Measurements from ENCODE around the gene SLC9A9. TPM values are rescaled to one million over a fixed set of nuclear protein-coding genes. Genes with fewer than 3 reads are reported as not detected.
"Not testable (repeated sequence)": the region's sequence is repeated elsewhere in the genome, so short reads cannot be mapped to it uniquely, and the experiment has no call there.

The SLC9A9 gene
- total and polyA plus RNA-seq, 2 donors = 20.5 to 21.2 TPM

DNA sequence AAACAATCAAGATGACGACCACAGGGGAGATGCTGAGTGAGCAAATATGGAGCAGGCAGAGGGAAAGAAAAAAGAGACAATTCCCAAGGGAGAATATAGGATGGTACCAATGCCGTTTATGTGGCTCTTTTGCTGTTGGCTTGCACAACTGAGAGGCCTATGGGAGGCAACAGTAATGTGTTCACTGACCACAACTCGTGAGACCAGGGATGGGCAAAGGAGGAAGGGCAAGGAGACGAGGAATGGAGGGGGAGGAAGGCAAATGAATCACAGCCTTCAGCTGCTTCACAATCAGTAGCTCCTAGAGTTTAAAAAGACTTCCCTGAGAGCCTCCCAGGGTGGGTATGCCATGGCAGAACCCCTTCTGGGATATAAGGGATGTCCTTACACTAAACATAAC lies 131.5 kb downstream of the SLC9A9 start:
- no peak for DNase-seq (ENCODE audit: low read depth in 6 of 9, low spot score in 9 of 9)
- H3K27me3 ChIP-seq (ENCODE audit: control insufficient read depth in 2 of 2, insufficient read depth in 1 of 2, low read length in 1 of 2) = no peaks in the 10 kb centered on the region
- H3K9me3 ChIP-seq (ENCODE audit: control insufficient read depth in 2 of 2, insufficient read depth in 1 of 2, low read length in 1 of 2) = no peaks in the 10 kb centered on the region
- H3K27ac ChIP-seq (ENCODE audit: low read depth in 1 of 2, low read length in 1 of 2) = no peak overlapping the region
- no peaks in the 10 kb centered on the region for H3K36me3 ChIP-seq (ENCODE audit: control insufficient read depth in 2 of 2, insufficient read depth in 2 of 2, low read length in 1 of 2)
- peaks cover 0 to 4% of the 10 kb centered on the region in 2 donors for H3K4me1 ChIP-seq (ENCODE audit: control insufficient read depth in 2 of 2, insufficient read depth in 2 of 2, low read length in 2 of 2)
- H3K4me3 ChIP-seq (ENCODE audit: low read length in 2 of 2) = no peak overlapping the region
- 96% methylated on average over 4 of the region's 4 CpGs for WGBS

DNA sequence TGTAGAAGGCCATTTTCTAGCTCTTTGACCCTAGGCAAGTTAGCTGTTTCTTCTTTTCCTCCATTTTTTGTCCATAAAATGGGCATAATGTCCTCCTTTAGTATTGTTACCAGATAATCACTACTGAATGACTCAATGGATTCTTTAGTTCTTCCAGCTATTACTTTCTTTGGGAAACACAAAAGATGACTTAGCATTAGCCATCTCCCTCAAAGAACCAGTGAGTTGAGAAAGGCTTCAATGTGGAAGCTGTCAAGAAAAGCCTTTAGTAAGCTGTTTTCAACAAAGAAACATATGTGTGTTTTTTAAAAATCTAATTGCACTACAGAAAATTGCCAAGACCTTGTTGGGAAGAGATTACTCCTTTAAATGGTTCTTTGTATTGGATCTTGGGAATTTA lies 135.7 kb downstream of the SLC9A9 start:
- no peak overlapping the region for H3K27ac ChIP-seq (ENCODE audit: low read depth in 1 of 2, low read length in 1 of 2)
- DNase-seq (ENCODE audit: low read depth in 6 of 9, low spot score in 9 of 9) = no peak
- no peaks in the 10 kb centered on the region for H3K36me3 ChIP-seq (ENCODE audit: control insufficient read depth in 2 of 2, insufficient read depth in 2 of 2, low read length in 1 of 2)
- H3K9me3 ChIP-seq (ENCODE audit: control insufficient read depth in 2 of 2, insufficient read depth in 1 of 2, low read length in 1 of 2) = no peaks in the 10 kb centered on the region
- no peaks in the 10 kb centered on the region for H3K4me1 ChIP-seq (ENCODE audit: control insufficient read depth in 2 of 2, insufficient read depth in 2 of 2, low read length in 2 of 2)
- H3K27me3 ChIP-seq (ENCODE audit: control insufficient read depth in 2 of 2, insufficient read depth in 1 of 2, low read length in 1 of 2) = no peaks in the 10 kb centered on the region
- no peak overlapping the region for H3K4me3 ChIP-seq (ENCODE audit: low read length in 2 of 2)

GRCh38 chr3:143707848-143708247 lies 140.4 kb downstream of the SLC9A9 start:
- no peaks in the 10 kb centered on the region for H3K36me3 ChIP-seq (ENCODE audit: control insufficient read depth in 2 of 2, insufficient read depth in 2 of 2, low read length in 1 of 2)
- H3K9me3 ChIP-seq (ENCODE audit: control insufficient read depth in 2 of 2, insufficient read depth in 1 of 2, low read length in 1 of 2) = no peaks in the 10 kb centered on the region
- no peak for DNase-seq (ENCODE audit: low read depth in 6 of 9, low spot score in 9 of 9)
- H3K27me3 ChIP-seq (ENCODE audit: control insufficient read depth in 2 of 2, insufficient read depth in 1 of 2, low read length in 1 of 2) = no peaks in the 10 kb centered on the region
- WGBS = 63% methylated on average over 1 of the region's 1 CpG
- H3K27ac ChIP-seq (ENCODE audit: low read depth in 1 of 2, low read length in 1 of 2) = no peak overlapping the region
- H3K4me1 ChIP-seq (ENCODE audit: control insufficient read depth in 2 of 2, insufficient read depth in 2 of 2, low read length in 2 of 2) = no peaks in the 10 kb centered on the region
- no peak overlapping the region for H3K4me3 ChIP-seq (ENCODE audit: low read length in 2 of 2)

GRCh38 chr3:143700431-143700975 lies 147.8 kb downstream of the SLC9A9 start:
- no peak overlapping the region for H3K27ac ChIP-seq (ENCODE audit: low read depth in 1 of 2, low read length in 1 of 2)
- H3K9me3 ChIP-seq (ENCODE audit: control insufficient read depth in 2 of 2, insufficient read depth in 1 of 2, low read length in 1 of 2) = no peaks in the 10 kb centered on the region
- no peak overlapping the region for H3K4me3 ChIP-seq (ENCODE audit: low read length in 2 of 2)
- no peaks in the 10 kb centered on the region for H3K27me3 ChIP-seq (ENCODE audit: control insufficient read depth in 2 of 2, insufficient read depth in 1 of 2, low read length in 1 of 2)
- DNase-seq (ENCODE audit: low read depth in 6 of 9, low spot score in 9 of 9) = no peak
- WGBS = 88% methylated on average over 1 of the region's 1 CpG
- no peaks in the 10 kb centered on the region for H3K4me1 ChIP-seq (ENCODE audit: control insufficient read depth in 2 of 2, insufficient read depth in 2 of 2, low read length in 2 of 2)
- H3K36me3 ChIP-seq (ENCODE audit: control insufficient read depth in 2 of 2, insufficient read depth in 2 of 2, low read length in 1 of 2) = no peaks in the 10 kb centered on the region

DNA sequence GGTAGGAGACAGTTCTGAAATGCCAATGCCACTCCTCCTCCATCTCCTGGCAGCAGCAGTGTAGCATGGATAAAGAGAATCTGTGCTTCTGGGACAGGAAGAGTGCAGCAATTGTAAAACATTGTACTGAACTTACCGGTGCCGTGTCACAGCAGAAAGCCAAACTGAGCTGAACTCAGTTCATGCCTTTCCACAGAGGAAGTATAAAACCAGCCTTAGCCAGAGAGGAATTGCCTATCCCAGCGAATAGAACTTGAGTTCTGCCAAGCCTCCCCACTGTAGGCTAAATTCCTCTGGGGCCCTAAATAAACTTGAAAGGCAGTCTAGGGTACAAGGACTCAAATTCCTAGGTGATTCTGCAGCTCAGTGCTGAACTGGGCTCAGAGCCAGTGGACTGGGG lies 148.8 kb downstream of the SLC9A9 start:
- WGBS = 96% methylated on average over 3 of the region's 3 CpGs
- Histone ChIP-seq H3K9me3 (ENCODE audit: control insufficient read depth in 2 of 2, insufficient read depth in 1 of 2, low read length in 1 of 2) (no peaks in the 10 kb centered on the region), H3K4me1 (ENCODE audit: control insufficient read depth in 2 of 2, insufficient read depth in 2 of 2, low read length in 2 of 2) (no peaks in the 10 kb centered on the region), H3K36me3 (ENCODE audit: control insufficient read depth in 2 of 2, insufficient read depth in 2 of 2, low read length in 1 of 2) (no peaks in the 10 kb centered on the region), H3K4me3 (ENCODE audit: low read length in 2 of 2) (no peak overlapping the region), H3K27ac (ENCODE audit: low read depth in 1 of 2, low read length in 1 of 2) (no peak overlapping the region), H3K27me3 (ENCODE audit: control insufficient read depth in 2 of 2, insufficient read depth in 1 of 2, low read length in 1 of 2) (no peaks in the 10 kb centered on the region)
- no peak for DNase-seq (ENCODE audit: low read depth in 6 of 9, low spot score in 9 of 9)

DNA sequence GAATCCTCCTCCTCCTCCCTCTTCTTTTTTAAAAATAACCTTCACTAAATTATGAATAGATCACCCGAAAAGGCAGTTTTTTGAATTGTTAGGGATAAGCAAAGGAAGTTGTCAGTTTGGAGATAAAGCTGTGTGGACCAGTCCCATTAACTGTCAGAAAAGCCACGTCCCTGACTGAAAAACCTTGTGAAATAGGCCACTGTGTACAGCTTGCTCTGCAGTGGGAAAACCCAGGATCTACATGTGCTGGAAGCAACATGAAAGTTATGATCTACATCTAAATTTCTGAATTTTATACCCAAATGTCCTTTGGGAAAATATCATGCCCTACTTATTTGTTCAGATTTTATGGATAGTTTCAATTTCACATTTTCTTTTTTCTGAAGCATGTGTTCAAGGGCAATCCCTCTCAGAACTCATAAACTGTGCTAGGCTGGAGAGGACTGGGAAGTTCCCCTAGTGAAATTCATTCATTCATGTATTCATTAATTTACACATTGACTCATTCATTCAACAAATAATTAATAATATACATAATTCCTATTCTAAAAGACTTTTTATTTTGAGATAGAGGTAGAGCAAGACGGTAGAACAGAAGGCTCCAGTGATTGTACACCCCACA lies 149.5 kb downstream of the SLC9A9 start:
- H3K4me1 ChIP-seq (ENCODE audit: control insufficient read depth in 2 of 2, insufficient read depth in 2 of 2, low read length in 2 of 2) = no peaks in the 10 kb centered on the region
- no peak overlapping the region for H3K4me3 ChIP-seq (ENCODE audit: low read length in 2 of 2)
- no peaks in the 10 kb centered on the region for H3K9me3 ChIP-seq (ENCODE audit: control insufficient read depth in 2 of 2, insufficient read depth in 1 of 2, low read length in 1 of 2)
- H3K27me3 ChIP-seq (ENCODE audit: control insufficient read depth in 2 of 2, insufficient read depth in 1 of 2, low read length in 1 of 2) = no peaks in the 10 kb centered on the region
- DNase-seq (ENCODE audit: low read depth in 6 of 9, low spot score in 9 of 9) = no peak
- no peak overlapping the region for H3K27ac ChIP-seq (ENCODE audit: low read depth in 1 of 2, low read length in 1 of 2)
- WGBS = 78% methylated on average over 3 of the region's 3 CpGs
- no peaks in the 10 kb centered on the region for H3K36me3 ChIP-seq (ENCODE audit: control insufficient read depth in 2 of 2, insufficient read depth in 2 of 2, low read length in 1 of 2)

- H3K27me3 ChIP-seq (ENCODE audit: control insufficient read depth in 2 of 2, insufficient read depth in 1 of 2, low read length in 1 of 2) = no peaks in the 10 kb centered on the region
- H3K4me3 ChIP-seq (ENCODE audit: low read length in 2 of 2) = no peak overlapping the region
- H3K36me3 ChIP-seq (ENCODE audit: control insufficient read depth in 2 of 2, insufficient read depth in 2 of 2, low read length in 1 of 2) = no peaks in the 10 kb centered on the region
- no peaks in the 10 kb centered on the region for H3K9me3 ChIP-seq (ENCODE audit: control insufficient read depth in 2 of 2, insufficient read depth in 1 of 2, low read length in 1 of 2)
- H3K27ac ChIP-seq (ENCODE audit: low read depth in 1 of 2, low read length in 1 of 2) = no peak overlapping the region
- no peaks in the 10 kb centered on the region for H3K4me1 ChIP-seq (ENCODE audit: control insufficient read depth in 2 of 2, insufficient read depth in 2 of 2, low read length in 2 of 2)
- DNase-seq (ENCODE audit: low read depth in 6 of 9, low spot score in 9 of 9) = no peak
- 96% methylated on average over 4 of the region's 4 CpGs for WGBS
Observed at GRCh38 chr3:143697975-143698374, 150.3 kb downstream of the SLC9A9 start.

DNA sequence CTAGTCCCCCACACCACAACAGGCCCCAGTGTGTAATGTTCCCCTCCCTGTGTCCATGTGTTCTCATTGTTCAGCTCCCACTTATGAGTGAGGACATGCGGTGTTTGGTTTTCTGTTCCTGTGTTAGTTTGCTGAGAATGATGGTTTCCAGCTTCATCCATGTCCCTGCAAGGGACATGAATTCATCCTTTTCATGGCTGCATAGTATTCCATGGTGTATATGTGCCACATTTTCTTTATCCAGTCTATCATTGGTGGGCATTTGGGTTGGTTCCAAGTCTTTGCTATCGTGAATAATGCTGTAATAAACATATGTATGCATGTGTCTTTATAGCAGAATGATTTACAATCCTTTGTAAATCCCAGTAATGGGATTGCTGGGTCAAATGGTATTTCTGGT lies 152.9 kb downstream of the SLC9A9 start:
- 85% methylated on average over 2 of the region's 2 CpGs for WGBS
- not testable (repeated sequence) for H3K4me3 ChIP-seq (ENCODE audit: low read length in 2 of 2); H3K36me3 ChIP-seq (ENCODE audit: control insufficient read depth in 2 of 2, insufficient read depth in 2 of 2, low read length in 1 of 2); H3K4me1 ChIP-seq (ENCODE audit: control insufficient read depth in 2 of 2, insufficient read depth in 2 of 2, low read length in 2 of 2); H3K27me3 ChIP-seq (ENCODE audit: control insufficient read depth in 2 of 2, insufficient read depth in 1 of 2, low read length in 1 of 2); H3K9me3 ChIP-seq (ENCODE audit: control insufficient read depth in 2 of 2, insufficient read depth in 1 of 2, low read length in 1 of 2); DNase-seq (ENCODE audit: low read depth in 6 of 9, low spot score in 9 of 9); H3K27ac ChIP-seq (ENCODE audit: low read depth in 1 of 2, low read length in 1 of 2)

DNA sequence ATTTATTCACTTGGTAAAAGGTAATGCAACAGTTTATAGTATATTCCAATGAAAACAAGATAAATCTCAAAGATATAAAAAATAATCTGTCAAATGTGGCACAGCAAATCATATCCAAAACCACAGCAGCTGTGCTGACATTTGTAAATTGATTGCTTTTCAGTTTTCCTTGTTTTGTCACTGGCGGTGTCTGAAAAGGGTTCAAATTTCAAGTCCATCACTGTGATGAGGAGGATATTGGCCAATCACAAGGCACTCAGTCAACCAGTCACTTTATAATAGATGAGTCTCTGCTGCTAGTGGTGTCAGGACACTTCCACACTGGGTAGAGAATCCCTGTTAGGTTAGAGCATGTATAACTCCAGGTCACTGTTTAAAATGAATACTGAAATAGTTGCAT lies 154.8 kb downstream of the SLC9A9 start:
- no peaks in the 10 kb centered on the region for H3K9me3 ChIP-seq (ENCODE audit: control insufficient read depth in 2 of 2, insufficient read depth in 1 of 2, low read length in 1 of 2)
- no peaks in the 10 kb centered on the region for H3K36me3 ChIP-seq (ENCODE audit: control insufficient read depth in 2 of 2, insufficient read depth in 2 of 2, low read length in 1 of 2)
- WGBS = 96% methylated on average over 1 of the region's 1 CpG
- no peaks in the 10 kb centered on the region for H3K4me1 ChIP-seq (ENCODE audit: control insufficient read depth in 2 of 2, insufficient read depth in 2 of 2, low read length in 2 of 2)
- no peak overlapping the region for H3K27ac ChIP-seq (ENCODE audit: low read depth in 1 of 2, low read length in 1 of 2)
- no peak overlapping the region for H3K4me3 ChIP-seq (ENCODE audit: low read length in 2 of 2)
- DNase-seq (ENCODE audit: low read depth in 6 of 9, low spot score in 9 of 9) = no peak
- H3K27me3 ChIP-seq (ENCODE audit: control insufficient read depth in 2 of 2, insufficient read depth in 1 of 2, low read length in 1 of 2) = no peaks in the 10 kb centered on the region
